ENCODE measurements around the gene GRK5. TPM values are rescaled to one million over a fixed set of nuclear protein-coding genes. Genes with fewer than 3 reads are reported as not detected.
"Not testable (repeated sequence)": the region's sequence is repeated elsewhere in the genome, so short reads cannot be mapped to it uniquely, and the experiment has no call there.

GRK5 gene
- total RNA-seq, 4 donors from 2014 or later: 15.9 to 53.8 (median 18.4) TPM

DNA sequence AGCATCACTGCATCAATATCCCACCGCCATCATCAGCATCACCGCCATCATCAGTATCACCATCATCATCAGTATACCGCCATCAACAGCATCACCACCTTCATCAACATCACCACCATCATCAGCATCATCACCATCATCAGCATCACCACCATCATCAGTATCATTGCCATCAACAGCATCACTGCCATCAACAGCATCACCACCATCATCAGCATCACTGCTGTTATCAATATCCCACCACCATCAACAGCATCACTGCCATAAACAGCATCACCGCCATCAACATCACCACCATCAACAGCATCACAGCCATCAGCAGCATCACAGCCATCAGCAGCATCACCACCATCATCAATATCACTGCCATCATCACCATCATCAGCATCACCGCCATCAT lies 219.3 kb downstream of the GRK5 start:
- ATAC-seq (ENCODE audit: low FRiP score) (no peak), DNase-seq (ENCODE audit: low spot score) (no peak)
- TF ChIP-seq, protein P1, sequence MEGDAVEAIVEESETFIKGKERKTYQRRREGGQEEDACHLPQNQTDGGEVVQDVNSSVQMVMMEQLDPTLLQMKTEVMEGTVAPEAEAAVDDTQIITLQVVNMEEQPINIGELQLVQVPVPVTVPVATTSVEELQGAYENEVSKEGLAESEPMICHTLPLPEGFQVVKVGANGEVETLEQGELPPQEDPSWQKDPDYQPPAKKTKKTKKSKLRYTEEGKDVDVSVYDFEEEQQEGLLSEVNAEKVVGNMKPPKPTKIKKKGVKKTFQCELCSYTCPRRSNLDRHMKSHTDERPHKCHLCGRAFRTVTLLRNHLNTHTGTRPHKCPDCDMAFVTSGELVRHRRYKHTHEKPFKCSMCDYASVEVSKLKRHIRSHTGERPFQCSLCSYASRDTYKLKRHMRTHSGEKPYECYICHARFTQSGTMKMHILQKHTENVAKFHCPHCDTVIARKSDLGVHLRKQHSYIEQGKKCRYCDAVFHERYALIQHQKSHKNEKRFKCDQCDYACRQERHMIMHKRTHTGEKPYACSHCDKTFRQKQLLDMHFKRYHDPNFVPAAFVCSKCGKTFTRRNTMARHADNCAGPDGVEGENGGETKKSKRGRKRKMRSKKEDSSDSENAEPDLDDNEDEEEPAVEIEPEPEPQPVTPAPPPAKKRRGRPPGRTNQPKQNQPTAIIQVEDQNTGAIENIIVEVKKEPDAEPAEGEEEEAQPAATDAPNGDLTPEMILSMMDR (IDR thresholded peaks at IDR 0.05): no peak

- TF ChIP-seq, protein P1 (IDR thresholded peaks at IDR 0.05): no peak
- no peak for DNase-seq (ENCODE audit: low spot score)
- no peak for ATAC-seq (ENCODE audit: low FRiP score)
These were observed 220.0 kb downstream of the GRK5 start for GRCh38 chr10:119427263-119427864.

DNA sequence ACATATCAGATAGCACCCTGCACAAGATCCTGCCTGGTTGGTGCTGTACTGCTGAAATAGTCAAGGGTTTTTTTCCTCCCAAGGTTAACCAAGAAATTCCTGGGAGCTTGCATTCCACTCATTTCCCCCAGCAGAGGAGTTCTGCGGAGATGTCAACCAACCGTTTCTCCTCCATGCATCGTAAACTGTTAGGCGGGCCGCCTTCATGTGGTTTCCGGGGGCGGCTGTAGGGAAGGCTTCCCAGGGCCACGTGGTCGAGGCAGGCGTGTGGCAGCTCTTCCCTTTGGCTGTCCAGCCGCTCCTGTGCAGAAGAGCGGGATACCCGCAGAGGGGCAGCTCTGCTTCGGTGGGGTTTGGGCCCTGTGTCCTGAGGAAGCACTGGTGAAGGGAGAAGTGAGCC lies 221.4 kb downstream of the GRK5 start:
- TF ChIP-seq, protein P1 (IDR thresholded peaks at IDR 0.05): no peak
- ATAC-seq (ENCODE audit: low FRiP score) (no peak), DNase-seq (ENCODE audit: low spot score) (no peak)

GRCh38 chr10:119429771-119430170 lies 222.4 kb downstream of the GRK5 start:
- TF ChIP-seq, protein P1 (IDR thresholded peaks at IDR 0.05): no peak
- DNase-seq (ENCODE audit: low spot score) (no peak), ATAC-seq (ENCODE audit: low FRiP score) (no peak)

- TF ChIP-seq, protein P1 (IDR thresholded peaks at IDR 0.05): no peak
- DNase-seq (ENCODE audit: low spot score) (no peak), ATAC-seq (ENCODE audit: low FRiP score) (no peak)
These were observed 223.8 kb downstream of the GRK5 start for GRCh38 chr10:119431034-119431772.

- TF ChIP-seq, protein P1 (IDR thresholded peaks at IDR 0.05): no peak
- DNase-seq (ENCODE audit: low spot score) (no peak), ATAC-seq (ENCODE audit: low FRiP score) (no peak)
These were observed 224.4 kb downstream of the GRK5 start for GRCh38 chr10:119431773-119432135.

DNA sequence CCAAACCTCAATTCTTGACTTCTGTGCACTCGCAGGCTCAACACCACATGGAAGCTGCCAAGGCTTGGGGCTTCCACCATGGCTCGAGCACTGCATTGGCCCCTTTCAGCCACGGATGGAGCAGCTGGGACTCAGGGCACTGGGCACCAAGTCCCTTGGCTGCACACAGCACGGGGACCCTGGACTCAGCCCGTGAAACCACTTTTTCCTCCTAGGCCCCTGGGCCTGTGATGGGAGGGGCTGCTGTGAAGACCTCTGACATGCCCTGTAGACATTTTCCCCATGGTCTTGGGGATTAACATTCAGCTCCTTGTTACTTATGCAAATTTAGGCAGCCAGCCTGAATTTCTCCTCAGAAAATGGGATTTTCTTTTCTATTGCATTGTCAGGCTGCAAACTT lies 227.6 kb downstream of the GRK5 start:
- not testable (repeated sequence) for ATAC-seq (ENCODE audit: low FRiP score)

More for the DNA sequence above, 227.6 kb downstream of the GRK5 start:
- DNase-seq (ENCODE audit: low spot score): not testable (repeated sequence)
